CD14-positive monocyte (primary cell): ENCODE results near the gene TGFB1I1. TPM values are rescaled to one million over a fixed set of nuclear protein-coding genes. Genes with fewer than 3 reads are reported as not detected.
"Not testable (repeated sequence)": the region's sequence is repeated elsewhere in the genome, so short reads cannot be mapped to it uniquely, and the experiment has no call there.

Experiments used
- DNase-seq, 3 donors: peaks; one replicate each; pipeline ENCODE4 v3.0.0-alpha.2; 2011 to 2022
- H2AFZ ChIP-seq: 2 replicates; pipeline ENCODE4 v1.6.0; 2012; ENCODE audit warnings: mild to moderate bottlenecking, low read depth, low read length, inconsistent platforms; ENCODE audit not compliant: insufficient read depth, poor library complexity, severe bottlenecking
- H3K27ac ChIP-seq, 2 donors: 1 replicate in 1 of 2; 2 replicates in 1 of 2; pipeline ENCODE4 v1.5.1; 2012 to 2013; ENCODE audit warnings: low read length in 2 of 2, control low read depth in 1 of 2, inconsistent platforms in 1 of 2, low read depth in 1 of 2, mild to moderate bottlenecking in 1 of 2
- H3K27me3 ChIP-seq, 2 donors: one replicate each; pipeline versions ENCODE4 v1.6.0 to v1.6.1; 2011 to 2013; ENCODE audit warnings: low read length in 2 of 2; ENCODE audit not compliant: control insufficient read depth in 2 of 2, insufficient read depth in 2 of 2
- H3K36me3 ChIP-seq, 2 donors: replicated peaks in 1 of 2; 1 replicate in 1 of 2; 2 replicates in 1 of 2; pipeline versions ENCODE4 v1.5.1 to v1.6.1; 2012 to 2013; ENCODE audit warnings: low read length in 2 of 2, control low read depth in 1 of 2, inconsistent platforms in 1 of 2, mild to moderate bottlenecking in 1 of 2; ENCODE audit not compliant: insufficient read depth in 2 of 2, control insufficient read depth in 1 of 2
- H3K4me1 ChIP-seq, 2 donors: 1 replicate in 1 of 2; 2 replicates in 1 of 2; pipeline versions ENCODE4 v1.5.1 to v1.6.1; 2012 to 2013; ENCODE audit warnings: low read length in 2 of 2, control low read depth in 1 of 2, inconsistent platforms in 1 of 2, mild to moderate bottlenecking in 1 of 2, moderate library complexity in 1 of 2; ENCODE audit not compliant: insufficient read depth in 2 of 2, control insufficient read depth in 1 of 2
- H3K4me2 ChIP-seq: replicated peaks from 2 replicates; pipeline ENCODE3; 2012; ENCODE audit warnings: low read length, moderate library complexity, mild to moderate bottlenecking; ENCODE audit not compliant: poor library complexity, severe bottlenecking; ENCODE audit errors: extremely low read depth
- H3K4me3 ChIP-seq, 3 experiments: fragments of 200-600 bp in 1 of 3; sonication (generic) in 1 of 3; replicated peaks in 1 of 3; 1 replicate in 2 of 3; 2 replicates in 1 of 3; pipeline ENCODE4 v1.5.1; 2011 to 2013; ENCODE audit warnings: low read length in 3 of 3, mild to moderate bottlenecking in 3 of 3, control low read depth in 2 of 3, low read depth in 2 of 3, inconsistent platforms in 1 of 3, moderate library complexity in 1 of 3
- H3K79me2 ChIP-seq: 2 replicates; pipeline ENCODE4 v1.6.0; 2012; ENCODE audit warnings: mild to moderate bottlenecking, control low read depth, inconsistent platforms, low read length, moderate library complexity; ENCODE audit not compliant: insufficient read depth
- H3K9ac ChIP-seq: 2 replicates; pipeline ENCODE4 v1.6.0; 2017; ENCODE audit warnings: low read length, mild to moderate bottlenecking; ENCODE audit not compliant: insufficient read depth, poor library complexity, severe bottlenecking
- H3K9me3 ChIP-seq, 2 donors: replicated peaks in 1 of 2; 1 replicate in 1 of 2; 2 replicates in 1 of 2; pipeline versions ENCODE4 v1.5.1 to v1.6.1; 2012 to 2013; ENCODE audit warnings: low read length in 2 of 2, control low read depth in 1 of 2; ENCODE audit not compliant: control insufficient read depth in 1 of 2, insufficient read depth in 1 of 2
- H4K20me1 ChIP-seq: 2 replicates; pipeline ENCODE4 v1.6.0; 2012; ENCODE audit warnings: mild to moderate bottlenecking, low read length, control low read depth, moderate library complexity; ENCODE audit not compliant: insufficient read depth
- H3K27ac Mint-ChIP-seq, 7 donors: one replicate each; pipeline ENCODE4 v1.8.0; 2020; ENCODE audit warnings: mild to moderate bottlenecking in 7 of 7, mixed read lengths in 7 of 7, moderate library complexity in 6 of 7, inconsistent platforms in 2 of 7
- H3K27me3 Mint-ChIP-seq, 3 donors: one replicate each; pipeline ENCODE4 v1.8.0; 2021 to 2022; ENCODE audit warnings: low read depth in 3 of 3, mild to moderate bottlenecking in 3 of 3, mixed read lengths in 3 of 3, moderate library complexity in 3 of 3, inconsistent platforms in 1 of 3
- H3K36me3 Mint-ChIP-seq, 2 donors: one replicate each; pipeline ENCODE4 v1.8.0; 2020; ENCODE audit warnings: mixed read lengths in 2 of 2, inconsistent platforms in 1 of 2, mild to moderate bottlenecking in 1 of 2
- H3K4me1 Mint-ChIP-seq: one replicate; pipeline ENCODE4 v1.8.0; 2020; ENCODE audit warnings: mild to moderate bottlenecking, mixed read lengths
- H3K4me3 Mint-ChIP-seq, 2 donors: one replicate each; pipeline ENCODE4 v1.8.0; 2020; ENCODE audit warnings: mild to moderate bottlenecking in 2 of 2, mixed read lengths in 2 of 2, moderate library complexity in 1 of 2
- H3K9me3 Mint-ChIP-seq, 7 donors: one replicate each; pipeline ENCODE4 v1.8.0; 2020 to 2022; ENCODE audit warnings: mixed read lengths in 7 of 7, mild to moderate bottlenecking in 6 of 7, moderate library complexity in 6 of 7, inconsistent platforms in 2 of 7
- CTCF ChIP-seq: fragments of 200-600 bp; IDR thresholded peaks from one replicate; pipeline ENCODE4 v1.8.0; 2022; ENCODE audit warnings: antibody characterized with exemption, mild to moderate bottlenecking
- WGBS: methylation state at CpG from one replicate; pipeline ENCODE4 v1.1.5; 2013; ENCODE audit warnings: missing lambda C conversion rate; ENCODE audit not compliant: insufficient coverage; 5-methylcytosine and 5-hydroxymethylcytosine counted together
- intact Hi-C, 2 donors: fragments of 100-400 bp; cut with micrococcal nuclease; formaldehyde crosslinking; loops; one replicate each; pipeline versions ENCODE4 v1.15.0 to v1.15.1; 2023
- polyA plus RNA-seq, 3 donors: library from polyadenylated mRNA; depleted of rRNA in 1 of 3; unstranded in 2 of 3; stranded (reverse) in 1 of 3; fragments of 300-500 nt in 2 of 3; fragments of >200 nt in 1 of 3; fragmentation: Illumina TruSeq in 2 of 3; gene quantifications; 1 replicate in 2 of 3; 2 replicates in 1 of 3; pipeline ENCODE4 v1.2.3, GENCODE V29; 2012 to 2021

Gene TGFB1I1
- polyA plus RNA-seq, 3 donors, result 0.11 to 0.16 TPM; not detected in 1

- Histone ChIP-seq H3K27me3 (no peaks in the 10 kb centered on the region), H3K4me2 (no peak overlapping the region), H3K79me2 (no peaks in the 10 kb centered on the region), H2AFZ (no peak overlapping the region), H3K4me1 (no peaks in the 10 kb centered on the region), H3K4me3 (no peak overlapping the region), H4K20me1 (no peaks in the 10 kb centered on the region), H3K9ac (no peak overlapping the region), H3K27ac (no peak overlapping the region), H3K36me3 (no peaks in the 10 kb centered on the region), H3K9me3 (peaks cover 0 to 4% of the 10 kb centered on the region in 2 donors)
- peaks cover 3 to 12% (median 7%) of the 10 kb centered on the region in 7 donors for H3K9me3 Mint-ChIP-seq
- H3K4me1 Mint-ChIP-seq, result no peaks in the 10 kb centered on the region
- no peak overlapping the region for H3K27ac Mint-ChIP-seq
- no peaks in the 10 kb centered on the region for H3K36me3 Mint-ChIP-seq
- no peak for DNase-seq
- intact Hi-C loops, result no loop called here
- H3K4me3 Mint-ChIP-seq, result no peak overlapping the region
- 80% methylated on average over 1 of the region's 6 CpGs for WGBS
- TF ChIP-seq CTCF, result no peak
- peaks cover 0 to 2% (median 0%) of the 10 kb centered on the region in 3 donors for H3K27me3 Mint-ChIP-seq
Observed at GRCh38 chr16:31522071-31522470, 50.1 kb downstream of the TGFB1I1 start.

GRCh38 chr16:31523768-31524167, 51.8 kb downstream of the TGFB1I1 start:
- H3K9ac ChIP-seq, H3K36me3 ChIP-seq, H3K4me1 Mint-ChIP-seq, H3K4me2 ChIP-seq, H3K4me1 ChIP-seq, H3K4me3 Mint-ChIP-seq, H3K27ac ChIP-seq, DNase-seq, H2AFZ ChIP-seq, H3K27ac Mint-ChIP-seq, H3K36me3 Mint-ChIP-seq, H3K4me3 ChIP-seq, H4K20me1 ChIP-seq, H3K79me2 ChIP-seq, H3K9me3 ChIP-seq, intact Hi-C loops: not testable (repeated sequence)
- H3K27me3 Mint-ChIP-seq, result peaks cover 11 to 14% (median 12%) of the 10 kb centered on the region in 3 donors
- WGBS, result no CpG with 5 or more reads among the region's 6 CpGs
- H3K9me3 Mint-ChIP-seq, result peaks cover 0 to 12% (median 0%) of the 10 kb centered on the region in 7 donors
- peaks cover 7 to 12% of the 10 kb centered on the region in 2 donors for H3K27me3 ChIP-seq
